ENCODE measurements around the gene PLCL2. TPM values are rescaled to one million over a fixed set of nuclear protein-coding genes. Genes with fewer than 3 reads are reported as not detected.

The PLCL2 gene
- total RNA-seq, 1 experiment from 2014 or later, result 0.51 TPM

DNA sequence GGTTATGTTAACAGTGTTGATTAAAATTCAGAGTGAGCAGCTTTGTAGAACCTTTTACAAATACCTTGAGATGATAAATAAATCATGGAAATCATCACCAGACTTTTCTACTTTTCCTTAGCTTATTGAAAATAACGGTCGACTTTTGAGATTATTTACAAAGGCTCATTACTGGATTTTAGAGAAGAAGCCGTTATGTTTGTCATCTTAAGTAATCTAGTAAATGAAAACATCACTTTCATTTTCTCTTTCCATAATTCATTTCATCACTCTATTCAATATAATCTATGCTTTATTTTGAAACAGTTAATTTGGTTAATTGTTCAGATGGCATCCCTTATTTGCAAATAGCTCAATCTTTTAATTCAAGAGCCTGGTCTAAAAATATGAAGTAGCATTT is 3.6 kb downstream of the PLCL2 start:
- DNase-seq (ENCODE audit: unreplicated experiment), result no peak
- intact Hi-C loops (cut with micrococcal nuclease), result no loop called here
- BruUV-seq (replicated peaks), result no TSS peak
- Mint-ChIP-seq H3K4me1 (ENCODE audit: insufficient read depth, unreplicated experiment) (no peaks in the 10 kb centered on the region), H3K36me3 (ENCODE audit: insufficient read depth, unreplicated experiment) (no peaks in the 10 kb centered on the region), H3K27me3 (ENCODE audit: insufficient read depth, unreplicated experiment) (peaks cover 68% of the 10 kb centered on the region), H3K4me3 (ENCODE audit: unreplicated experiment) (no peak overlapping the region), H3K9me3 (ENCODE audit: unreplicated experiment) (no peaks in the 10 kb centered on the region), H3K27ac (ENCODE audit: low read depth, unreplicated experiment) (no peak overlapping the region)
- CTCF ChIA-PET, result interaction anchor here (0.5 kb wide), 1 partner anchor 120 kb away, joined by 3 read pairs; no protein-coding TSS in a partner anchor
- POLR2A ChIA-PET, result interaction anchor here (0.6 to 0.7 kb wide), 2 partner anchors 624 to 714 kb away, joined by 3 read pairs; no protein-coding TSS in a partner anchor
- TF ChIP-seq, protein P1, sequence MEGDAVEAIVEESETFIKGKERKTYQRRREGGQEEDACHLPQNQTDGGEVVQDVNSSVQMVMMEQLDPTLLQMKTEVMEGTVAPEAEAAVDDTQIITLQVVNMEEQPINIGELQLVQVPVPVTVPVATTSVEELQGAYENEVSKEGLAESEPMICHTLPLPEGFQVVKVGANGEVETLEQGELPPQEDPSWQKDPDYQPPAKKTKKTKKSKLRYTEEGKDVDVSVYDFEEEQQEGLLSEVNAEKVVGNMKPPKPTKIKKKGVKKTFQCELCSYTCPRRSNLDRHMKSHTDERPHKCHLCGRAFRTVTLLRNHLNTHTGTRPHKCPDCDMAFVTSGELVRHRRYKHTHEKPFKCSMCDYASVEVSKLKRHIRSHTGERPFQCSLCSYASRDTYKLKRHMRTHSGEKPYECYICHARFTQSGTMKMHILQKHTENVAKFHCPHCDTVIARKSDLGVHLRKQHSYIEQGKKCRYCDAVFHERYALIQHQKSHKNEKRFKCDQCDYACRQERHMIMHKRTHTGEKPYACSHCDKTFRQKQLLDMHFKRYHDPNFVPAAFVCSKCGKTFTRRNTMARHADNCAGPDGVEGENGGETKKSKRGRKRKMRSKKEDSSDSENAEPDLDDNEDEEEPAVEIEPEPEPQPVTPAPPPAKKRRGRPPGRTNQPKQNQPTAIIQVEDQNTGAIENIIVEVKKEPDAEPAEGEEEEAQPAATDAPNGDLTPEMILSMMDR (IDR thresholded peaks at IDR 0.05; ENCODE audit: unreplicated experiment), result no peak

DNA sequence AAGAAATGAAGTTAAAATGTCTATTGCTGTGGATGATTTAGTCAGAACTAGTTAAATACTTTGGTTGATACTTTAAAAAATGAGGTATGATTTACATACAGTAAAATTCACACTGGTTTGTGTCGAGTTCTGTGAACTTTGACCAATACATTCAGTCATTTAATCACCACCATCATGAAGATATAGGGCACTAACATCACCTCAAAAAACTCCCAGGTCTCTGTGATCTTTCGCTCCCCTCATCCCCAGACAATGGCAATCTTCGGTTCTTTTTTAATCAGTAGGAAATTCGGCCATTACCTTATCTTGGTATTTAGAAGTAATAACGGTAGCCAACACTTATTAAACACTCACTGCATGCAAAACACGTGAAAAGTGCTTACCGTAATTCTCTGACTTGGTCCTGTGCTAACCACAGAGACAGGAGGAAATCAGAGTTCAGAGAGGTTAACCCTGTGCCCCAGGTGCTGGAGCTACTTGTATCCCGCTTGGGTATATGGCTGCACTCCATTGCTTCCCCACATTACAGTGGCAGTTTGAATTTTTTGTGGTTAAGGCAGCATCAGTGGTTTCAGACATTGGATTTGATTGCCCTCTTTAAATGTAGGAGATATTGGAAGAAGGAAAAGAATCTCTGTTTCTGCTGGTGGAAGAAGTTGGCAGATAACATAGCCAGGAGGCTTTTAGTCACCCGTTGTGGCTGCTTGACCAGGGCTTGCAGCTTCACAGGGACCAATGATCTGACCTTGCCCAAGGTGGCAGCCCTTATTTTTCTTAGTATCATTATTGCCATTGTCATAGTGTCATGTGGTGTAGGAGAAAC is 4.2 kb downstream of the PLCL2 start:
- no peak for DNase-seq (ENCODE audit: unreplicated experiment)
- Mint-ChIP-seq H3K4me1 (ENCODE audit: insufficient read depth, unreplicated experiment) (no peaks in the 10 kb centered on the region), H3K4me3 (ENCODE audit: unreplicated experiment) (no peak overlapping the region), H3K36me3 (ENCODE audit: insufficient read depth, unreplicated experiment) (no peaks in the 10 kb centered on the region), H3K9me3 (ENCODE audit: unreplicated experiment) (no peaks in the 10 kb centered on the region), H3K27ac (ENCODE audit: low read depth, unreplicated experiment) (no peak overlapping the region), H3K27me3 (ENCODE audit: insufficient read depth, unreplicated experiment) (peaks cover 68% of the 10 kb centered on the region)
- TF ChIP-seq, protein P1 (IDR thresholded peaks at IDR 0.05; ENCODE audit: unreplicated experiment), result no peak
- POLR2A ChIA-PET, result interaction anchor here (0.6 kb wide), 1 partner anchor 713 kb away, joined by 3 read pairs; no protein-coding TSS in a partner anchor
- CTCF ChIA-PET, result interaction anchor here (0.6 to 1.2 kb wide), 2 partner anchors 142 to 556 kb away, joined by 3 to 4 read pairs; no protein-coding TSS in a partner anchor
- intact Hi-C loops (cut with micrococcal nuclease), result no loop called here
- no TSS peak for BruUV-seq (replicated peaks)

DNA sequence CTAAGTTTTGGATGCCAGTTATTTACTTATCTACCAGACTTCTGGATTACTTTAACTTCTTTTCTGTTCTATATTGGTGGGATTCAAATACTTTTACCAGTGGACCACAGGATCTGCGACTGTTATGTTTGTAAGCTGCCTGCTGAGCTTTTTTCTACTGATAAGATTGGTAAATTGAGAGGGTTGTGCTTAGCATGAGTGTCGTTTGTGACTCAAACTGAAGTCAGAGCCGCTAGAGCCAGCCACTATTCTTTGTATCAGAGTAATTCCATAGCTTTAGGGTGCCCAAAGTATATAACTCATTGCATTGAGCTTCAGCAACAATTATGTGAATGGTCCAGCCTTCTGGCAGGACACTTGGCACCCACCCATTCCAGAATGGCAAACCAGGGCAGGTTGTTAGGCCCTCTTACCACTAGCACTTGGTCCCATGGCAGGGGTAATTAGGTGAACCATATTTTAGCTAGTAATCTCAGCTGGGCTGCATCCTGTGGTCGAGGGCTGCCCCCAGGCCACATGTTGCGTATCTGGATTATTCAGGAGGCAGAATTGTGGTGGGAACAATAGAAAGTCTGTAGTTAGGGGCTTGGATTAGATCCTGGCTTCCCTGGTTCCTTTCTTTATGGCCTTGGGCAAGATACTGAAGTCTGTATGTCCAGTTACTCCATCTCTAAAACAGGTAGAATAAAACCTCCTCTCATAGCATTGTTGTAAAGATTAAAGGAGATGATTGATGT is 6.0 kb downstream of the PLCL2 start:
- Mint-ChIP-seq H3K4me3 (ENCODE audit: unreplicated experiment) (no peak overlapping the region), H3K27ac (ENCODE audit: low read depth, unreplicated experiment) (no peak overlapping the region), H3K36me3 (ENCODE audit: insufficient read depth, unreplicated experiment) (peaks cover 6% of the 10 kb centered on the region), H3K27me3 (ENCODE audit: insufficient read depth, unreplicated experiment) (peaks cover 78% of the 10 kb centered on the region), H3K9me3 (ENCODE audit: unreplicated experiment) (no peaks in the 10 kb centered on the region), H3K4me1 (ENCODE audit: insufficient read depth, unreplicated experiment) (no peaks in the 10 kb centered on the region)
- ChIA-PET CTCF (interaction anchor here (1.0 kb wide), 1 partner anchor 279 kb away, joined by 3 read pairs; no protein-coding TSS in a partner anchor), POLR2A (no interaction called here)
- intact Hi-C loops (cut with micrococcal nuclease), result no loop called here
- TF ChIP-seq, protein P1 (IDR thresholded peaks at IDR 0.05; ENCODE audit: unreplicated experiment), result no peak
- no TSS peak for BruUV-seq (replicated peaks)
- DNase-seq (ENCODE audit: unreplicated experiment), result no peak

DNA sequence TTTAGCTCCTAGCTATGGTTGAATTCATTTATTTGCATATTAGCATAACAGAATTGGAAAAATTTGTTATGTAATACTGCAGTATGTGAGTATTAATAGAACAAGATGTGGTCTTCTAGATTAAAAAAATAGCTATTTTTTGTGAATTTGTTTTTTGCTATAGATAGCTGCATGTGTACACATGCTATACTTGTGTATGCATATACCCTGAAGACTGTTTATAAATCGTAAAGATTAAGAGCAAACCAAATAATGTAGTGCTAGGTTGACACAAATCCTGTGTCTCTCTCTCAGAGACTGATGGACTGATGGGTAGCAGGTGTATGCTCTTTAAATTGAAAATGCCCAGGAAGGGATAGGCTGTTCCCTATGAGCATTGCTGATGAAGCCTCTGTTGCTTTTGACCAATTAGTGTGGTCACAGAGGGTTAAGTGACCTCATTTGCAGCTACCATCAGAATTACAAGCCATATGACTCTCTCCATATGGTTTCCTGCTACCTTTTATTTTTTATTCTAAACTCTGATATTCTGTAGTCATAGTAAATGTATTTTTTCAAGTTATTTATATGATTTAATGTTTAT is 9.0 kb downstream of the PLCL2 start:
- intact Hi-C loops (cut with micrococcal nuclease), result no loop called here
- no peaks in the 10 kb centered on the region for H3K4me1 Mint-ChIP-seq (ENCODE audit: insufficient read depth, unreplicated experiment)
- no peak overlapping the region for H3K4me3 Mint-ChIP-seq (ENCODE audit: unreplicated experiment)
- DNase-seq (ENCODE audit: unreplicated experiment), result no peak
- no TSS peak for BruUV-seq (replicated peaks)
- ChIA-PET POLR2A (interaction anchor here (0.9 kb wide), 1 partner anchor 45 kb away, joined by 3 read pairs; no protein-coding TSS in a partner anchor), CTCF (no interaction called here)
- H3K27ac Mint-ChIP-seq (ENCODE audit: low read depth, unreplicated experiment), result no peak overlapping the region
- H3K36me3 Mint-ChIP-seq (ENCODE audit: insufficient read depth, unreplicated experiment), result peaks cover 7% of the 10 kb centered on the region
- TF ChIP-seq, protein P1 (IDR thresholded peaks at IDR 0.05; ENCODE audit: unreplicated experiment), result no peak
- H3K27me3 Mint-ChIP-seq (ENCODE audit: insufficient read depth, unreplicated experiment), result peaks cover 91% of the 10 kb centered on the region
- H3K9me3 Mint-ChIP-seq (ENCODE audit: unreplicated experiment), result no peaks in the 10 kb centered on the region

Measured in MCF 10A (cell line).